Upper lobe of left lung (tissue), 4 donors: ENCODE measurements around the gene SKIC2.

Source experiments
- EP300 ChIP-seq, 4 donors: sonication (generic); formaldehyde crosslinking; IDR thresholded peaks; one replicate each; pipeline ENCODE4 v1.5.1; 2017; ENCODE audit warnings: antibody characterized with exemption in 4 of 4, control low read depth in 2 of 4
- POLR2A ChIP-seq, 4 donors: fragments of 450-650 bp; IDR thresholded peaks; one replicate each; pipeline ENCODE4 v1.5.1; 2016 to 2017; ENCODE audit warnings: antibody characterized with exemption in 4 of 4, mild to moderate bottlenecking in 2 of 4
- POLR2AphosphoS5 ChIP-seq, 2 donors: sonication (generic); formaldehyde crosslinking; IDR thresholded peaks; one replicate each; pipeline ENCODE4 v1.5.1; 2017; ENCODE audit warnings: antibody characterized with exemption in 2 of 2
- TF ChIP-seq, protein P1 (sequence below), 6 experiments: fragments of 450-650 bp in 4 of 6; fragments of 200-600 bp in 2 of 6; sonication (generic) in 2 of 6; IDR thresholded peaks; one replicate each; pipeline ENCODE4 v1.5.1; 2016 to 2019; ENCODE audit warnings: antibody characterized with exemption in 6 of 6

DNA sequence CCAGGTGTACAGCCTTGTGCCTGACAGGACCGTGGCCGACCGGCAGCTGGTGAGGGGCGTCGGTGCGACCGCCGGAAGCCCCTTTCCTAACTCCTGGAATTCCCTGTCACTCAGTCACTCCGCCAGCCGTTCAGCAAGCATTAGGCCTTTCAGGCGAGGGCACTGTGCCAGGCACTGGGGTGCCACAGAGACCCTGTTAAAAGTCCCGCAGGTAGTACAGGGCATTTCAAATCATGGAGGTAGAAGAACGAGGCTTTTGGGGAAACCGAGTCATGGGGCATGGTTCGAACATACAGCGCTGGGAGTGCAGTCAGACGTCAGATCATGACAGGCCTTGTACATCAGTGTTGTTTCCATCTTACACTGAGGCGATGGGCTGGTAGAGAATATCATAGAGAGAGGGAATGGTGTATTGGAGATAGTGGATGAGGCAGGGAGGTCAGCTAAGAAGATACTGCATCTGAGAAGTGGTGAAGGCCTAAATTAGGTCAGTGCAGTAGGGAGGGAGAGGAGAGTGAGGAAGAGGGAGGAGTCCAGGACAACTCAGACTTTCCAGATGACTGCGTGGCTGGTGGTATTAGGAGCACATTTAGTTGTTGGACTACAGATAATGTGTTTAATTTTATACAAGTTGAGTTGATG, 13.9 kb downstream of the SKIC2 start:
- TF ChIP-seq, protein P1, sequence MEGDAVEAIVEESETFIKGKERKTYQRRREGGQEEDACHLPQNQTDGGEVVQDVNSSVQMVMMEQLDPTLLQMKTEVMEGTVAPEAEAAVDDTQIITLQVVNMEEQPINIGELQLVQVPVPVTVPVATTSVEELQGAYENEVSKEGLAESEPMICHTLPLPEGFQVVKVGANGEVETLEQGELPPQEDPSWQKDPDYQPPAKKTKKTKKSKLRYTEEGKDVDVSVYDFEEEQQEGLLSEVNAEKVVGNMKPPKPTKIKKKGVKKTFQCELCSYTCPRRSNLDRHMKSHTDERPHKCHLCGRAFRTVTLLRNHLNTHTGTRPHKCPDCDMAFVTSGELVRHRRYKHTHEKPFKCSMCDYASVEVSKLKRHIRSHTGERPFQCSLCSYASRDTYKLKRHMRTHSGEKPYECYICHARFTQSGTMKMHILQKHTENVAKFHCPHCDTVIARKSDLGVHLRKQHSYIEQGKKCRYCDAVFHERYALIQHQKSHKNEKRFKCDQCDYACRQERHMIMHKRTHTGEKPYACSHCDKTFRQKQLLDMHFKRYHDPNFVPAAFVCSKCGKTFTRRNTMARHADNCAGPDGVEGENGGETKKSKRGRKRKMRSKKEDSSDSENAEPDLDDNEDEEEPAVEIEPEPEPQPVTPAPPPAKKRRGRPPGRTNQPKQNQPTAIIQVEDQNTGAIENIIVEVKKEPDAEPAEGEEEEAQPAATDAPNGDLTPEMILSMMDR (IDR thresholded peaks at IDR 0.05) = no peak
- TF ChIP-seq POLR2A (IDR thresholded peaks at IDR 0.05) (no peak), EP300 (IDR thresholded peaks at IDR 0.05) (no peak), POLR2AphosphoS5 (IDR thresholded peaks at IDR 0.05) (no peak)
